Transverse colon (tissue), 4 donors: Measurements from ENCODE around the gene SLC24A3. TPM values are rescaled to one million over a fixed set of nuclear protein-coding genes. Genes with fewer than 3 reads are reported as not detected.

Experiments used
- DNase-seq: peaks from one replicate; pipeline ENCODE4 v3.0.0-alpha.2; 2019
- H3K27ac ChIP-seq, 4 donors: fragments of 200-600 bp; sonication (generic); 2 replicates each; pipeline ENCODE4 v1.5.1; 2016 to 2018; ENCODE audit warnings: inconsistent platforms in 4 of 4
- H3K27me3 ChIP-seq: fragments of 200-600 bp; sonication (generic); 2 replicates; pipeline ENCODE4 v1.5.1; 2017; ENCODE audit warnings: inconsistent platforms
- H3K36me3 ChIP-seq, 4 donors: fragments of 200-600 bp; sonication (generic); 2 replicates each; pipeline ENCODE4 v1.5.1; 2017 to 2019; ENCODE audit warnings: inconsistent platforms in 4 of 4
- H3K4me1 ChIP-seq, 4 donors: fragments of 200-600 bp; sonication (generic); 2 replicates each; pipeline ENCODE4 v1.5.1; 2017 to 2020; ENCODE audit warnings: inconsistent platforms in 4 of 4
- H3K4me3 ChIP-seq, 4 donors: fragments of 200-600 bp; sonication (generic); 1 replicate in 1 of 4; 2 replicates in 3 of 4; pipeline versions ENCODE4 v1.5.1 to v1.6.1; 2017 to 2019; ENCODE audit warnings: inconsistent platforms in 4 of 4
- H3K9me3 ChIP-seq, 2 donors: fragments of 200-600 bp; sonication (generic); 2 replicates each; pipeline ENCODE4 v1.5.1; 2017 to 2019; ENCODE audit warnings: inconsistent platforms in 2 of 2
- CTCF ChIP-seq, 5 experiments: fragments of 200-600 bp in 3 of 5; fragments of 450-650 bp in 2 of 5; sonication (generic) in 3 of 5; IDR thresholded peaks; 1 replicate in 2 of 5; 2 replicates in 3 of 5; pipeline ENCODE4 v1.5.1; 2016 to 2017; ENCODE audit warnings: antibody characterized with exemption in 5 of 5, inconsistent platforms in 3 of 5, mild to moderate bottlenecking in 2 of 5, moderate library complexity in 1 of 5
- EP300 ChIP-seq: sonication (generic); formaldehyde crosslinking; IDR thresholded peaks from one replicate; pipeline ENCODE4 v1.6.1; 2017; ENCODE audit warnings: antibody characterized with exemption, low read depth
- POLR2A ChIP-seq: fragments of 450-650 bp; IDR thresholded peaks from one replicate; pipeline ENCODE4 v1.6.1; 2016; ENCODE audit warnings: antibody characterized with exemption, mild to moderate bottlenecking, moderate library complexity
- POLR2AphosphoS5 ChIP-seq, 3 donors: sonication (generic); formaldehyde crosslinking; IDR thresholded peaks; one replicate each; pipeline ENCODE4 v1.6.1; 2016; ENCODE audit warnings: antibody characterized with exemption in 3 of 3
- WGBS, 2 donors: methylation state at CpG; one replicate each; pipeline ENCODE4 v1.1.5; 2018; ENCODE audit warnings: low coverage in 1 of 2; 5-methylcytosine and 5-hydroxymethylcytosine counted together
- in situ Hi-C, 4 donors: fragments of 200-750 bp; cut with MboI; loops; one replicate each; pipeline versions ENCODE4 v1.15.0 to v1.15.1; 2017; ENCODE audit warnings: low sequenced_read_pairs in 3 of 4, low pct_ligation_motif_present in 1 of 4, low pct_unique_long_range_greater_than_20kb in 1 of 4
- intact Hi-C: fragments of 100-400 bp; cut with DNase I; formaldehyde crosslinking; loops from one replicate; pipeline ENCODE4 v1.15.1; 2023; ENCODE audit warnings: low total_unique reads
- total RNA-seq, 4 donors: library from RNA; depleted of rRNA; stranded (reverse); fragments of >200 nt; gene quantifications; one replicate each; pipeline ENCODE4 v1.1.0, GENCODE V29; 2016

The SLC24A3 gene
- total RNA-seq, 4 donors from 2014 or later: 4.4 to 6.7 (median 4.6) TPM

- Histone ChIP-seq H3K27ac (no peak overlapping the region), H3K4me1 (peaks cover 0 to 2% (median 0%) of the 10 kb centered on the region in 4 donors), H3K36me3 (no peaks in the 10 kb centered on the region), H3K9me3 (no peaks in the 10 kb centered on the region), H3K27me3 (no peaks in the 10 kb centered on the region), H3K4me3 (no peak overlapping the region)
- TF ChIP-seq POLR2AphosphoS5 (IDR thresholded peaks at IDR 0.05) (no peak), EP300 (no peak), CTCF (IDR thresholded peaks at IDR 0.05) (no peak)
- in situ Hi-C loops: loop anchor here in 2 of 4 donors (10.0 to 25.0 kb wide), 2 partner anchors 104 to 322 kb away; no protein-coding TSS in a partner anchor
- no peak for DNase-seq
- intact Hi-C loops: no loop called here
- 86 to 92% methylated on average over 1 to 3 of the region's 3 CpGs for WGBS, 2 donors
Observed at GRCh38 chr20:19683188-19683587, 470.7 kb downstream of the SLC24A3 start.

- Histone ChIP-seq H3K36me3 (no peaks in the 10 kb centered on the region), H3K4me1 (peaks cover 0 to 6% (median 0%) of the 10 kb centered on the region in 4 donors), H3K4me3 (no peak overlapping the region), H3K9me3 (no peaks in the 10 kb centered on the region), H3K27me3 (no peaks in the 10 kb centered on the region), H3K27ac (no peak overlapping the region)
- TF ChIP-seq CTCF (IDR thresholded peaks at IDR 0.05) (no peak), EP300 (no peak), POLR2AphosphoS5 (IDR thresholded peaks at IDR 0.05) (no peak), POLR2A (no peak)
- no peak for DNase-seq
- intact Hi-C loops: no loop called here
- in situ Hi-C loops: loop anchor here in 2 of 4 donors (10.0 to 25.0 kb wide), 2 partner anchors 103 to 321 kb away; no protein-coding TSS in a partner anchor
- whole genome bisulfite sequencing, 2 donors: 80 to 81% methylated on average over 1 to 3 of the region's 3 CpGs
Observed at GRCh38 chr20:19683822-19684221, 471.4 kb downstream of the SLC24A3 start.

- DNase-seq: peak; percentile 78
- TF ChIP-seq CTCF (IDR thresholded peaks at IDR 0.05): peak; percentile 53 to 72 (median 59)
- no peak for TF ChIP-seq POLR2A
- 75% methylated on average over 13 of the region's 13 CpGs; no CpG with 5 or more reads in 1 of the 2 donors for WGBS, 2 donors
- H3K36me3 ChIP-seq: no peaks in the 10 kb centered on the region
- H3K27me3 ChIP-seq: no peaks in the 10 kb centered on the region
- no peaks in the 10 kb centered on the region for H3K9me3 ChIP-seq
- no peak overlapping the region for H3K27ac ChIP-seq
- intact Hi-C loops: no loop called here
- H3K4me3 ChIP-seq: no peak overlapping the region
- H3K4me1 ChIP-seq: peaks cover 0 to 10% (median 0%) of the 10 kb centered on the region in 4 donors
- in situ Hi-C loops: loop anchor here in 2 of 4 donors (10.0 to 25.0 kb wide), 2 partner anchors 99 to 317 kb away; no protein-coding TSS in a partner anchor
Observed at GRCh38 chr20:19688031-19688806, 475.8 kb downstream of the SLC24A3 start.

GRCh38 chr20:19690462-19690861, 478.0 kb downstream of the SLC24A3 start:
- DNase-seq: no peak
- Histone ChIP-seq H3K4me1 (peaks cover 0 to 10% (median 0%) of the 10 kb centered on the region in 4 donors), H3K36me3 (no peaks in the 10 kb centered on the region), H3K9me3 (no peaks in the 10 kb centered on the region), H3K27me3 (no peaks in the 10 kb centered on the region), H3K27ac (no peak overlapping the region), H3K4me3 (no peak overlapping the region)
- intact Hi-C loops (loop anchor here (5.0 kb wide), 1 partner anchor 302 kb away; no protein-coding TSS in a partner anchor), in situ Hi-C loops (loop anchor here in 3 of 4 donors (5.0 to 25.0 kb wide), 4 partner anchors 94 to 317 kb away; no protein-coding TSS in a partner anchor)
- TF ChIP-seq POLR2AphosphoS5 (IDR thresholded peaks at IDR 0.05) (no peak), EP300 (no peak), CTCF (IDR thresholded peaks at IDR 0.05) (no peak), POLR2A (no peak)
- 62 to 69% methylated on average over 4 to 5 of the region's 5 CpGs for WGBS, 2 donors
